HFFc6 (cell line): Measurements from ENCODE around the gene GPC6. TPM values are rescaled to one million over a fixed set of nuclear protein-coding genes. Genes with fewer than 3 reads are reported as not detected.

Experiments used
- DNase-seq: peaks from one replicate; pipeline ENCODE4 v3.0.0-alpha.2; 2018
- H3K27ac Mint-ChIP-seq: 2 replicates; pipeline ENCODE4 v1.8.0; 2020; ENCODE audit warnings: mild to moderate bottlenecking, mixed read lengths
- H3K27me3 Mint-ChIP-seq: 2 replicates; pipeline ENCODE4 v1.8.0; 2021; ENCODE audit warnings: mild to moderate bottlenecking, moderate library complexity, mixed read lengths; ENCODE audit not compliant: insufficient read depth
- H3K36me3 Mint-ChIP-seq: 2 replicates; pipeline ENCODE4 v1.8.0; 2021; ENCODE audit warnings: low read depth, mixed read lengths
- H3K4me1 Mint-ChIP-seq: 2 replicates; pipeline ENCODE4 v1.8.0; 2020; ENCODE audit warnings: low read depth, mixed read lengths
- H3K4me3 Mint-ChIP-seq: 2 replicates; pipeline ENCODE4 v1.8.0; 2020; ENCODE audit warnings: mild to moderate bottlenecking, moderate library complexity, mixed read lengths
- H3K9me3 Mint-ChIP-seq: 2 replicates; pipeline ENCODE4 v1.8.0; 2020; ENCODE audit warnings: mild to moderate bottlenecking, mixed read lengths
- total RNA-seq, 6 experiments: library from RNA; stranded (reverse); fragmentation: NEBNext Ultra II Directional; extraction: Animal tissue kit (Norgen Biotek cat#: 25700); gene quantifications; 2 replicates in 1 of 6; 3 replicates in 5 of 6; pipeline ENCODE4 v1.2.3, GENCODE V29; 2021
- TF ChIP-seq, protein P1 (sequence below): fragments of 200-600 bp; sonication (generic); IDR thresholded peaks from 2 replicates; pipeline ENCODE4 v1.5.0; 2021; ENCODE audit warnings: antibody characterized with exemption, mild to moderate bottlenecking

Gene GPC6
- total RNA-seq, 6 experiments from 2014 or later = 3.0 to 5.3 (median 4.4) TPM

- peak; percentile 19 for DNase-seq
- H3K36me3 Mint-ChIP-seq = no peaks in the 10 kb centered on the region
- H3K9me3 Mint-ChIP-seq = no peaks in the 10 kb centered on the region
- H3K27ac Mint-ChIP-seq = no peak overlapping the region
- TF ChIP-seq, protein P1, sequence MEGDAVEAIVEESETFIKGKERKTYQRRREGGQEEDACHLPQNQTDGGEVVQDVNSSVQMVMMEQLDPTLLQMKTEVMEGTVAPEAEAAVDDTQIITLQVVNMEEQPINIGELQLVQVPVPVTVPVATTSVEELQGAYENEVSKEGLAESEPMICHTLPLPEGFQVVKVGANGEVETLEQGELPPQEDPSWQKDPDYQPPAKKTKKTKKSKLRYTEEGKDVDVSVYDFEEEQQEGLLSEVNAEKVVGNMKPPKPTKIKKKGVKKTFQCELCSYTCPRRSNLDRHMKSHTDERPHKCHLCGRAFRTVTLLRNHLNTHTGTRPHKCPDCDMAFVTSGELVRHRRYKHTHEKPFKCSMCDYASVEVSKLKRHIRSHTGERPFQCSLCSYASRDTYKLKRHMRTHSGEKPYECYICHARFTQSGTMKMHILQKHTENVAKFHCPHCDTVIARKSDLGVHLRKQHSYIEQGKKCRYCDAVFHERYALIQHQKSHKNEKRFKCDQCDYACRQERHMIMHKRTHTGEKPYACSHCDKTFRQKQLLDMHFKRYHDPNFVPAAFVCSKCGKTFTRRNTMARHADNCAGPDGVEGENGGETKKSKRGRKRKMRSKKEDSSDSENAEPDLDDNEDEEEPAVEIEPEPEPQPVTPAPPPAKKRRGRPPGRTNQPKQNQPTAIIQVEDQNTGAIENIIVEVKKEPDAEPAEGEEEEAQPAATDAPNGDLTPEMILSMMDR = peak; percentile 77
- H3K27me3 Mint-ChIP-seq = no peaks in the 10 kb centered on the region
- no peak overlapping the region for H3K4me3 Mint-ChIP-seq
- peaks cover 22% of the 10 kb centered on the region for H3K4me1 Mint-ChIP-seq
Observed at GRCh38 chr13:94192431-94192975, 965.9 kb downstream of the GPC6 start.

DNA sequence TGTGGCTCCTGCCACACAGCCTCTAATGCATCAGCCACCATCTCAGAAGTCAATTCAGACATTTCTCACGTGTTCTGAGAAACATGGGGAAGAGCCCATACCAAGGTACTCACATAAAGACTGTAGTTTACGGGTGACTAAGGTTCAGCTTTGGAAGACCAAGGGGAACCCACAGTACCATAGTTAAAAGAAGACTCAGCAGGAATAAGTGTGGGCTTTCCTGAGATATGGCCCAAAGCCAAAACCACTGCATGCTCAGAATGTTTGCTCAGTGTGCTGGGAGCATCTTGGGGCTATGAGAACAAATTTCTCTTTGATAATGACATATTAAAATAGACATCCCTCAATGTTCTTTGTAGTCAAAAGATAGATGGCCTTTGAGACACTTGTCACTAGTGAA, 969.1 kb downstream of the GPC6 start:
- Mint-ChIP-seq H3K36me3 (no peaks in the 10 kb centered on the region), H3K4me3 (no peak overlapping the region), H3K4me1 (peaks cover 35% of the 10 kb centered on the region), H3K27ac (peak overlapping the region; percentile 44; the same call in 1 of the 2 replicates), H3K27me3 (no peaks in the 10 kb centered on the region), H3K9me3 (no peaks in the 10 kb centered on the region)
- TF ChIP-seq, protein P1 = no peak
- peak; percentile 92 for DNase-seq

DNA sequence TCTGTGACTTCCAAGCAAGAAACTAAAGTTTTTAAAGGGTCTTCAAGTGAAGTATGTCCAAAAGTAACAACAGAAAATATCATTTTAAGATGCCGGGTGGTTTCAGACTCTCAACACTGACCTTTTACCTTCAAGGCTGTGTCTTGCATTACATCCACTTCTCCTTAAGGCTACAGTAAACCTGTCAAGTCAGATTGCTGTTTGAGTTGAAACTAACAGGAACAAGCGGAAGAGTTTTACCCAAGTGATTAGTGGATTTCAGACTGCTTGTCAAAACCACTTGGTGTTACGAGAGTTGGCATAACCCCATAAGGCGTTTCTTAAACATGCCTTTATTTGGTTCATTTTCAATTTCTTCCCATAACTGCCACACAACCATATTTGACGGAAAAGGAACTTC, 969.8 kb downstream of the GPC6 start:
- H3K27ac Mint-ChIP-seq = no peak overlapping the region
- DNase-seq = no peak
- H3K4me3 Mint-ChIP-seq = no peak overlapping the region
- H3K36me3 Mint-ChIP-seq = no peaks in the 10 kb centered on the region
- H3K4me1 Mint-ChIP-seq = peaks cover 35% of the 10 kb centered on the region
- TF ChIP-seq, protein P1 = no peak
- H3K27me3 Mint-ChIP-seq = no peaks in the 10 kb centered on the region
- no peaks in the 10 kb centered on the region for H3K9me3 Mint-ChIP-seq

GRCh38 chr13:94198681-94199080, 972.1 kb downstream of the GPC6 start:
- peaks cover 35% of the 10 kb centered on the region for H3K4me1 Mint-ChIP-seq
- DNase-seq = no peak
- no peaks in the 10 kb centered on the region for H3K9me3 Mint-ChIP-seq
- H3K4me3 Mint-ChIP-seq = no peak overlapping the region
- no peak overlapping the region for H3K27ac Mint-ChIP-seq
- H3K36me3 Mint-ChIP-seq = no peaks in the 10 kb centered on the region
- TF ChIP-seq, protein P1 = no peak
- no peaks in the 10 kb centered on the region for H3K27me3 Mint-ChIP-seq

DNA sequence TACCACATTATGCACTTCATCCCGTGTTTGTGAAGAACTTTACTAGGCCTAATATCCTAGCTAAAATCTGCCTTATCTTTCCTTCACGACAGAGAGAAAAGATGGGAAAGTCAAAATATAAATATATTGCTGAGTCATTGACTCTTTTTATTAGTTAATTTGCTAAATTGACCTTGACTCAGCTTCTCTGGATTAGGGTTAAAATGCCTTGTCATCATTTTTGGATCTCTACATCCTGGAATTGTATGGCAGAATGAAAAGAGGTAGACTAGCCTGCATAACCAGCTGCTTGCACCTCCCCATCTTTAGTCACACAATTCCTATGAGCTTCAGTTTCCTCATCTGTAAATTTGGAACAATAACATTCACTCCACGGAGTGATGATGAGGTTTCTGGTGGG, 972.5 kb downstream of the GPC6 start:
- no peak for DNase-seq

More for the DNA sequence above, 972.5 kb downstream of the GPC6 start:
- H3K9me3 Mint-ChIP-seq = no peaks in the 10 kb centered on the region
- no peak overlapping the region for H3K4me3 Mint-ChIP-seq
- H3K36me3 Mint-ChIP-seq = no peaks in the 10 kb centered on the region
- TF ChIP-seq, protein P1 = no peak
- no peaks in the 10 kb centered on the region for H3K27me3 Mint-ChIP-seq
- H3K27ac Mint-ChIP-seq = no peak overlapping the region
- peaks cover 35% of the 10 kb centered on the region for H3K4me1 Mint-ChIP-seq
